Brain microvascular endothelial cell (primary cell): ENCODE data around the gene GSN.

Source experiments
- DNase-seq: peaks from one replicate; pipeline ENCODE4 v3.0.0-alpha.2; 2020
- H3K27ac ChIP-seq: fragments of 250-450 bp; sonication (Bioruptor Pico); 2 replicates; pipeline ENCODE4 v1.5.1; 2020; ENCODE audit warnings: mild to moderate bottlenecking, moderate library complexity
- H3K27me3 ChIP-seq: fragments of 250-450 bp; sonication (Bioruptor Pico); replicated peaks from 2 replicates; pipeline ENCODE4 v1.5.1; 2020; ENCODE audit warnings: mild to moderate bottlenecking
- H3K36me3 ChIP-seq: fragments of 250-450 bp; sonication (Bioruptor Pico); replicated peaks from 2 replicates; pipeline ENCODE4 v1.5.1; 2020; ENCODE audit warnings: mild to moderate bottlenecking
- H3K4me3 ChIP-seq: 2 replicates; pipeline ENCODE4 v1.5.1; 2011; ENCODE audit warnings: low read depth, mild to moderate bottlenecking, control low read depth, low read length, moderate library complexity
- CTCF ChIP-seq: IDR thresholded peaks from 2 replicates; pipeline ENCODE4 v1.5.1; 2011; ENCODE audit warnings: low read depth, mild to moderate bottlenecking, moderate library complexity, low read length, control low read depth, inconsistent platforms; ENCODE audit errors: missing control alignments
- in situ Hi-C: cut with HindIII; loops from 2 replicates; pipeline ENCODE4 v1.10.0; 2017; ENCODE audit warnings: low sequenced_read_pairs, low pct_ligation_motif_present

The GSN gene

GRCh38 chr9:121300283-121301119 is 32.5 kb downstream of the GSN start:
- no peak overlapping the region for H3K27ac ChIP-seq

GRCh38 chr9:121301881-121302286 is 33.9 kb downstream of the GSN start:
- Histone ChIP-seq H3K4me3 (no peak overlapping the region), H3K27me3 (no peaks in the 10 kb centered on the region), H3K36me3 (peaks cover 28% of the 10 kb centered on the region), H3K27ac (no peak overlapping the region)
- DNase-seq = no peak
- in situ Hi-C loops = no loop called here
- no peak for TF ChIP-seq CTCF

More at GRCh38 chr9:121300283-121301119, 32.5 kb downstream of the GSN start:
- no peaks in the 10 kb centered on the region for H3K27me3 ChIP-seq
- no peak for TF ChIP-seq CTCF
- H3K36me3 ChIP-seq = peaks cover 28% of the 10 kb centered on the region
- in situ Hi-C loops = no loop called here
- peak overlapping the region; percentile 52 for H3K4me3 ChIP-seq
- no peak for DNase-seq

- DNase-seq = no peak
- TF ChIP-seq CTCF = no peak
- no peaks in the 10 kb centered on the region for H3K27me3 ChIP-seq
- H3K36me3 ChIP-seq = peaks cover 28% of the 10 kb centered on the region
- H3K4me3 ChIP-seq = no peak overlapping the region
- in situ Hi-C loops = no loop called here
- no peak overlapping the region for H3K27ac ChIP-seq
Observed at GRCh38 chr9:121302341-121302740, 34.4 kb downstream of the GSN start.

GRCh38 chr9:121302786-121303185 is 34.8 kb downstream of the GSN start:
- H3K4me3 ChIP-seq = no peak overlapping the region
- no peaks in the 10 kb centered on the region for H3K27me3 ChIP-seq
- in situ Hi-C loops = no loop called here
- TF ChIP-seq CTCF = no peak
- no peak overlapping the region for H3K27ac ChIP-seq
- H3K36me3 ChIP-seq = peaks cover 30% of the 10 kb centered on the region
- no peak for DNase-seq

GRCh38 chr9:121303456-121304451 is 35.8 kb downstream of the GSN start:
- in situ Hi-C loops = no loop called here
- TF ChIP-seq CTCF = no peak
- H3K27me3 ChIP-seq = no peaks in the 10 kb centered on the region
- DNase-seq = no peak
- peaks cover 31% of the 10 kb centered on the region for H3K36me3 ChIP-seq
- H3K4me3 ChIP-seq = no peak overlapping the region
- no peak overlapping the region for H3K27ac ChIP-seq
